HEK293T (cell line): ENCODE measurements around the gene LSMEM2.

Source experiments
- CTCF ChIA-PET: fragments of 350-600 bp; formaldehyde crosslinking; extraction: SDS; loops from one replicate; lab custom pipeline; 2021; ENCODE audit warnings: antibody characterized with exemption, inconsistent platforms; lab: Yijun Ruan, JAX
- POLR2A ChIA-PET: fragments of 350-600 bp; formaldehyde crosslinking; extraction: SDS; loops from one replicate; lab custom pipeline; 2020; ENCODE audit warnings: antibody characterized with exemption, inconsistent platforms; lab: Yijun Ruan, JAX
- DNase-seq: peaks from one replicate; pipeline ENCODE4 v3.0.0; 2012; ENCODE audit warnings: mixed read lengths; ENCODE audit errors: extremely low spot score
- ARNT ChIP-seq: fragments of 450-650 bp; IDR thresholded peaks from 2 replicates; pipeline ENCODE4 v1.6.1; 2017; ENCODE audit warnings: mild to moderate bottlenecking
- BHLHE40 ChIP-seq: fragments of 450-650 bp; IDR thresholded peaks from 2 replicates; pipeline ENCODE4 v1.6.1; 2016; ENCODE audit warnings: mild to moderate bottlenecking, moderate library complexity, borderline replicate concordance
- CTBP1 ChIP-seq: fragments of 450-650 bp; IDR thresholded peaks from 2 replicates; pipeline ENCODE4 v1.6.1; 2016; ENCODE audit warnings: borderline replicate concordance
- ELF4 ChIP-seq: fragments of 450-650 bp; IDR thresholded peaks from 2 replicates; pipeline ENCODE4 v1.6.1; 2017; ENCODE audit warnings: antibody characterized with exemption
- FOXA1 ChIP-seq: fragments of 450-650 bp; IDR thresholded peaks from 2 replicates; pipeline ENCODE4 v1.6.1; 2016; ENCODE audit warnings: mild to moderate bottlenecking
- FOXK2 ChIP-seq: fragments of 450-650 bp; IDR thresholded peaks from 2 replicates; pipeline ENCODE4 v1.6.1; 2016; ENCODE audit warnings: mild to moderate bottlenecking
- FOXM1 ChIP-seq: fragments of 450-650 bp; IDR thresholded peaks from 2 replicates; pipeline ENCODE4 v1.6.1; 2017; ENCODE audit warnings: mild to moderate bottlenecking, borderline replicate concordance
- HDGF ChIP-seq: fragments of 450-650 bp; IDR thresholded peaks from 2 replicates; pipeline ENCODE4 v1.6.1; 2017; ENCODE audit warnings: antibody characterized with exemption, borderline replicate concordance
- L3MBTL2 ChIP-seq: fragments of 450-650 bp; conservative IDR thresholded peaks from 2 replicates; pipeline ENCODE4 v1.6.1; 2016; ENCODE audit warnings: mild to moderate bottlenecking
- LEF1 ChIP-seq: fragments of 450-650 bp; IDR thresholded peaks from 2 replicates; pipeline ENCODE4 v1.6.1; 2017; ENCODE audit warnings: mild to moderate bottlenecking, borderline replicate concordance
- NFRKB ChIP-seq: fragments of 450-650 bp; IDR thresholded peaks from 2 replicates; pipeline ENCODE4 v1.6.1; 2016; ENCODE audit warnings: mild to moderate bottlenecking, moderate library complexity
- PKNOX1 ChIP-seq: fragments of 450-650 bp; IDR thresholded peaks from 2 replicates; pipeline ENCODE4 v1.6.1; 2016
- SP1 ChIP-seq: fragments of 450-650 bp; IDR thresholded peaks from 2 replicates; pipeline ENCODE4 v1.6.1; 2017
- SUZ12 ChIP-seq: fragments of 450-650 bp; IDR thresholded peaks from 2 replicates; pipeline ENCODE4 v1.6.1; 2016; ENCODE audit warnings: mild to moderate bottlenecking
- TARDBP ChIP-seq: fragments of 450-650 bp; IDR thresholded peaks from 2 replicates; pipeline ENCODE4 v1.6.1; 2016
- ZNF384 ChIP-seq: fragments of 450-650 bp; IDR thresholded peaks from 2 replicates; pipeline ENCODE4 v1.6.1; 2016

The LSMEM2 gene

GRCh38 chr3:50273689-50274065 is 5.2 kb upstream of the LSMEM2 start:
- CTCF ChIA-PET = no interaction called here
- no peak for DNase-seq
- no peak for TF ChIP-seq SP1
- TF ChIP-seq LEF1 = no peak
- TF ChIP-seq FOXM1 = no peak
- no peak for TF ChIP-seq ELF4
- TF ChIP-seq BHLHE40 = no peak
- no peak for TF ChIP-seq CTBP1
- TF ChIP-seq NFRKB = no peak
- no peak for TF ChIP-seq ZNF384
- TF ChIP-seq L3MBTL2 = no peak
- no peak for TF ChIP-seq FOXA1
- TF ChIP-seq PKNOX1 = no peak
- no peak for TF ChIP-seq ARNT
- no peak for TF ChIP-seq FOXK2
- no peak for TF ChIP-seq TARDBP
- TF ChIP-seq SUZ12 = no peak
- TF ChIP-seq HDGF = no peak
- POLR2A ChIA-PET = no interaction called here

GRCh38 chr3:50274371-50275104 is 4.3 kb upstream of the LSMEM2 start:
- peak; percentile 76 for DNase-seq
- ChIA-PET CTCF (interaction anchor here (0.6 to 1.3 kb wide), 11 partner anchors 10 to 71 kb away, joined by 3 to 4 read pairs (median 3); no protein-coding TSS in a partner anchor), POLR2A (interaction anchor here (0.7 kb wide), 1 partner anchor 63 kb away, joined by 3 read pairs; no protein-coding TSS in a partner anchor)
- TF ChIP-seq PKNOX1 = no peak; the same call in none of the 2 replicates
- no peak for TF ChIP-seq ELF4
- no peak for TF ChIP-seq FOXA1
- TF ChIP-seq ARNT = no peak
- TF ChIP-seq FOXK2 = no peak
- TF ChIP-seq TARDBP = no peak
- TF ChIP-seq ZNF384 = no peak
- TF ChIP-seq NFRKB = no peak
- no peak for TF ChIP-seq SUZ12
- TF ChIP-seq HDGF = no peak
- no peak for TF ChIP-seq LEF1
- no peak for TF ChIP-seq L3MBTL2
- no peak for TF ChIP-seq CTBP1
- no peak for TF ChIP-seq BHLHE40
- no peak for TF ChIP-seq FOXM1
- no peak for TF ChIP-seq SP1

- CTCF ChIA-PET = interaction anchor here (0.6 to 1.3 kb wide), 11 partner anchors 11 to 72 kb away, joined by 3 to 4 read pairs (median 3); no protein-coding TSS in a partner anchor
- DNase-seq = no peak
- POLR2A ChIA-PET = interaction anchor here (0.7 kb wide), 1 partner anchor 62 kb away, joined by 3 read pairs; no protein-coding TSS in a partner anchor
- no peak for TF ChIP-seq BHLHE40
These were observed 3.5 kb upstream of the LSMEM2 start for GRCh38 chr3:50275141-50275995.

GRCh38 chr3:50275996-50276761 is 2.7 kb upstream of the LSMEM2 start:
- DNase-seq = no peak
- CTCF ChIA-PET = no interaction called here
- no peak for TF ChIP-seq NFRKB
- TF ChIP-seq L3MBTL2 = no peak
- TF ChIP-seq PKNOX1 = no peak
- no peak for TF ChIP-seq SUZ12
- TF ChIP-seq SP1 = no peak
- TF ChIP-seq CTBP1 = no peak
- TF ChIP-seq FOXM1 = no peak
- no peak for TF ChIP-seq ZNF384
- TF ChIP-seq FOXK2 = no peak
- no peak for TF ChIP-seq TARDBP
- no peak for TF ChIP-seq ELF4
- no peak for TF ChIP-seq HDGF
- POLR2A ChIA-PET = interaction anchor here (0.8 to 1.0 kb wide), 2 partner anchors 16 to 17 kb away, joined by 3 read pairs; no protein-coding TSS in a partner anchor

GRCh38 chr3:50276762-50277101 is 2.2 kb upstream of the LSMEM2 start:
- POLR2A ChIA-PET = interaction anchor here (0.6 to 1.0 kb wide), 3 partner anchors 15 to 61 kb away, joined by 3 read pairs; no protein-coding TSS in a partner anchor
- CTCF ChIA-PET = no interaction called here
- no peak for TF ChIP-seq HDGF
- TF ChIP-seq PKNOX1 = no peak
- TF ChIP-seq FOXM1 = no peak
- no peak for TF ChIP-seq ARNT
- no peak for TF ChIP-seq FOXK2
- TF ChIP-seq FOXA1 = no peak
- no peak for DNase-seq
